Naive B cell (primary cell): ENCODE results near the gene PIBF1. TPM values are rescaled to one million over a fixed set of nuclear protein-coding genes. Genes with fewer than 3 reads are reported as not detected.
A peak's percentile ranks its signal among the peaks of the same experiment; 100 is the strongest.
"Not testable (repeated sequence)": the region's sequence is repeated elsewhere in the genome, so short reads cannot be mapped to it uniquely, and the experiment has no call there.

Source experiments
- ATAC-seq, 2 donors: fragments of 150-1000 bp; cut with Tn5 transposase; 2 replicates each; pipeline ENCODE4 v1.10.0; 2021; ENCODE audit warnings: low read depth in 2 of 2, mild to moderate bottlenecking in 2 of 2, moderate library complexity in 2 of 2
- DNase-seq: peaks from one replicate; pipeline ENCODE4 v3.0.0; 2022
- H3K27ac Mint-ChIP-seq, 6 donors: one replicate each; pipeline ENCODE4 v1.8.0; 2020 to 2022; ENCODE audit warnings: mild to moderate bottlenecking in 6 of 6, mixed read lengths in 6 of 6, moderate library complexity in 5 of 6, inconsistent platforms in 2 of 6
- H3K27me3 Mint-ChIP-seq, 3 donors: one replicate each; pipeline ENCODE4 v1.8.0; 2021 to 2022; ENCODE audit warnings: mixed read lengths in 3 of 3, mild to moderate bottlenecking in 1 of 3
- H3K36me3 Mint-ChIP-seq, 2 donors: one replicate each; pipeline ENCODE4 v1.8.0; 2020 to 2022; ENCODE audit warnings: mixed read lengths in 2 of 2, inconsistent platforms in 1 of 2, mild to moderate bottlenecking in 1 of 2
- H3K4me1 Mint-ChIP-seq, 3 donors: one replicate each; pipeline ENCODE4 v1.8.0; 2020 to 2022; ENCODE audit warnings: mixed read lengths in 3 of 3, inconsistent platforms in 1 of 3, mild to moderate bottlenecking in 1 of 3, moderate library complexity in 1 of 3
- H3K4me3 Mint-ChIP-seq, 8 donors: one replicate each; pipeline ENCODE4 v1.8.0; 2020 to 2022; ENCODE audit warnings: mild to moderate bottlenecking in 8 of 8, mixed read lengths in 8 of 8, moderate library complexity in 8 of 8, inconsistent platforms in 2 of 8
- H3K9me3 Mint-ChIP-seq, 7 donors: one replicate each; pipeline ENCODE4 v1.8.0; 2020 to 2022; ENCODE audit warnings: mixed read lengths in 7 of 7, mild to moderate bottlenecking in 5 of 7, inconsistent platforms in 2 of 7, moderate library complexity in 1 of 7
- polyA plus RNA-seq, 6 donors: library from polyadenylated mRNA; unstranded; fragments of 300-500 nt; fragmentation: Illumina TruSeq; gene quantifications; one replicate each; pipeline ENCODE4 v1.2.3, GENCODE V29; 2021; ENCODE audit warnings: low read depth in 6 of 6

Gene PIBF1
- 10 to 100 TPM in 5 of 6 donors, 1 to 10 TPM in 1; 7.8 to 28.9 (median 25.5) TPM for polyA plus RNA-seq

- Mint-ChIP-seq H3K27me3 (no peaks in the 10 kb centered on the region), H3K36me3 (peaks cover 0 to 21% of the 10 kb centered on the region in 2 donors), H3K4me3 (peak within 1 kb of the TSS; percentile 95 to 100 (median 100)), H3K4me1 (peaks cover 32 to 58% (median 54%) of the 10 kb centered on the region in 3 donors), H3K27ac (peak within 1 kb of the TSS; percentile 95 to 100 (median 99)), H3K9me3 (peaks cover 0 to 3% (median 0%) of the 10 kb centered on the region in 7 donors)
- DNase-seq (peak; percentile 96), ATAC-seq (peak; percentile 95 to 96)
Measured at GRCh38 chr13:72781451-72782439, at the start of gene PIBF1, which contains the start of gene DIS3. PIBF1 (plus strand) TSS chr13:72782133; CDS start chr13:72783470, 1,337 bp downstream. DIS3 (minus strand) TSS chr13:72781900; CDS start chr13:72781832, 68 bp downstream.

GRCh38 chr13:72737033-72737432 lies 44.9 kb upstream of the PIBF1 start:
- Mint-ChIP-seq H3K36me3 (peaks cover 8 to 20% of the 10 kb centered on the region in 2 donors), H3K9me3 (no peaks in the 10 kb centered on the region), H3K4me3 (no peak overlapping the region), H3K27me3 (no peaks in the 10 kb centered on the region), H3K4me1 (peaks cover 0 to 6% (median 4%) of the 10 kb centered on the region in 3 donors), H3K27ac (no peak overlapping the region)
- ATAC-seq (no peak), DNase-seq (no peak)

- Mint-ChIP-seq H3K9me3 (no peaks in the 10 kb centered on the region), H3K4me3 (no peak overlapping the region), H3K36me3 (peaks cover 8 to 15% of the 10 kb centered on the region in 2 donors), H3K27me3 (no peaks in the 10 kb centered on the region), H3K27ac (peak overlapping the region in 1 of 6 donors; percentile 11), H3K4me1 (peaks cover 1 to 6% (median 4%) of the 10 kb centered on the region in 3 donors)
- DNase-seq (no peak), ATAC-seq (no peak)
Measured at GRCh38 chr13:72740015-72740414, 41.9 kb upstream of the PIBF1 start.

- Mint-ChIP-seq H3K27me3 (no peaks in the 10 kb centered on the region), H3K9me3 (no peaks in the 10 kb centered on the region), H3K36me3 (peaks cover 16 to 20% of the 10 kb centered on the region in 2 donors), H3K27ac (peak overlapping the region in 2 of 6 donors; percentile 9 to 73), H3K4me3 (no peak overlapping the region), H3K4me1 (peaks cover 1 to 9% (median 6%) of the 10 kb centered on the region in 3 donors)
- DNase-seq = no peak
- no peak for ATAC-seq
Measured at GRCh38 chr13:72745260-72745659, 36.7 kb upstream of the PIBF1 start.

GRCh38 chr13:72751220-72751619 lies 30.7 kb upstream of the PIBF1 start:
- no peak for ATAC-seq
- Mint-ChIP-seq H3K4me3 (no peak overlapping the region), H3K4me1 (peaks cover 2 to 13% (median 4%) of the 10 kb centered on the region in 3 donors), H3K36me3 (peaks cover 36 to 41% of the 10 kb centered on the region in 2 donors), H3K9me3 (peaks cover 0 to 5% (median 0%) of the 10 kb centered on the region in 7 donors), H3K27me3 (no peaks in the 10 kb centered on the region), H3K27ac (peak overlapping the region in 1 of 6 donors; percentile 10)
- DNase-seq = no peak

DNA sequence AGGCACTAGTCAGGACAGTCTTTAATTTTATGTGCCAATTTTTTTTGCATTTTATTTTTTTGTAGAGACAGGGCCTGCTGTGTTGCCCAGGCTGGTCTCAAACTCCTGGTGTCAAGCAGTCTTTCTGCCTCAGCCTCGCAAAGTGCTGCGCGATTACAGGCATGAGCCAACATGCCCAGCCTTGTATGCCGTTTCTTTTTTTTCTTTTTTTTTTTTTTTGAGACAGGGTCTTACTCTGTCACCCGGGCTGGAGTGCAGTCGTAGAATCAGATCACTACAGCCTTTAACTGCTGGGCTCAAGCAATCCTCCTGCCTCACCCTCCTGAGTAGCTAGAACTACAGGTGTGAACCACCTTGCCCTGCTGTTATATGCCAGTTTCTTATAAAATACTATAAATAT lies 27.8 kb upstream of the PIBF1 start:
- Mint-ChIP-seq H3K4me3 (no peak overlapping the region), H3K36me3 (peaks cover 31 to 35% of the 10 kb centered on the region in 2 donors), H3K27me3 (no peaks in the 10 kb centered on the region), H3K4me1 (peaks cover 2 to 13% (median 4%) of the 10 kb centered on the region in 3 donors), H3K9me3 (peaks cover 0 to 5% (median 0%) of the 10 kb centered on the region in 7 donors), H3K27ac (peak overlapping the region in 1 of 6 donors; percentile 50)
- DNase-seq (no peak), ATAC-seq (no peak)

- DNase-seq (no peak), ATAC-seq (no peak)
- H3K27ac Mint-ChIP-seq = no peak overlapping the region
- peaks cover 6 to 17% of the 10 kb centered on the region in 2 donors for H3K36me3 Mint-ChIP-seq
- no peak overlapping the region for H3K4me3 Mint-ChIP-seq
- H3K27me3 Mint-ChIP-seq = no peaks in the 10 kb centered on the region
- no peaks in the 10 kb centered on the region for H3K9me3 Mint-ChIP-seq
- H3K4me1 Mint-ChIP-seq = peaks cover 0 to 4% (median 0%) of the 10 kb centered on the region in 3 donors
Measured at GRCh38 chr13:72757792-72758535, 24.0 kb upstream of the PIBF1 start.

DNA sequence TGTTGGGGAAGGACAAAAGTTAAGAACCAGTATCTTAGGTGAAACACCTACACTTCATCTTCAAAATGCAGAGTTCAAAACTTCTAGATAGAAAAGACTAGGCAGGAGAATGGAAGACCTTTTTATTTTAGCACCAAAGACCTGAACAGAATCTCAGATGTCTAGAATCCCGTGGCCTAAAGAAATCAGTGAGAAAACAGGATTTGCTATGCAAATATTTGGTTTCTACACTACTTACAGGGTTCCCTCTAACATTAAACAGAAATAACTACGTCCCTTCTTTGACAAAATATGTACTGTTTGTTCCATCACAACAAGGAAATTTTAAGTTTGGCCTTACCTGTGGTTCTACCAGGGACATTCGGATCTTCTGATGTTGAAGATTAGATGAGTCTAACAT lies 21.7 kb upstream of the PIBF1 start:
- Mint-ChIP-seq H3K4me3 (no peak overlapping the region), H3K27ac (peak overlapping the region in 1 of 6 donors; percentile 28), H3K4me1 (peaks cover 0 to 4% (median 0%) of the 10 kb centered on the region in 3 donors), H3K36me3 (peaks cover 12% of the 10 kb centered on the region in 2 donors), H3K27me3 (no peaks in the 10 kb centered on the region), H3K9me3 (no peaks in the 10 kb centered on the region)
- DNase-seq (no peak), ATAC-seq (no peak)

DNA sequence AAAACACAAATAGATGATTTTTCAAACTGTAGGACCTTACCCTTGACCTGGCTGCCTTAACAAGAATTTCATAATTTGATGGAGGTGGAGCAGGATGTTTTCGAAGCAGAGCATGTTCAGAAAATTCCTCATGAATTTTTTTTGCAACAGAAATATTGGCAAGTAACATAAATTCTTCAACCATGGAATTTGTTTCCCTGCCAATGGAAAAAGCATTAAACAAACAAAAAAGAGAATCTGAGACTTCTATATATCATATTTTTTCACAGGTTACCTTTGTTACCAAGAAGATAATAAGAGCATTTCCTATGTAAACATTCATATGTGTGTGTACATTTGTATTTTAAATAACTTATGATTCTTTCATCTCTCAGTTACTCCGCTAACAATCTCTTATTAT lies 18.5 kb upstream of the PIBF1 start:
- Mint-ChIP-seq H3K27ac (no peak overlapping the region), H3K4me3 (no peak overlapping the region), H3K9me3 (no peaks in the 10 kb centered on the region)

DNA sequence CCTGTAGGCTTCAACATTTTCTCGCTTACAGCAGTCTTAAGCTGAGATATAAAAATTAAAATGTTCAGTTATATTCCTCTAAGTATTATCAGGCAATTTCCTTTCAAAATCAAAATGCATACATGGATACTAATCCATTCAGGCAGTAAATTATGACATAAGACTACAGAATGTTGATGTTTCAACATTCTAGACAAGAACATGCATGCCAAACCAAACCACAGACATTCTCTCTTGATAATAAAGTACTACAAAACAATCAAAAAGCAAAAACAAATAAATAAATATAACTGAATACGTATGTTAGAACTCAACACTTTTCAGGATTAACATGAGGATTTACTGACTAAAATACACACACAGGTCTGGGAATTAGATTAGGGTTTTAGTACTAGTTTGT lies 7.9 kb upstream of the PIBF1 start:
- no peak for ATAC-seq
- no peaks in the 10 kb centered on the region for H3K9me3 Mint-ChIP-seq
- H3K36me3 Mint-ChIP-seq = peaks cover 8 to 25% of the 10 kb centered on the region in 2 donors

More for the DNA sequence above, 18.5 kb upstream of the PIBF1 start:
- no peak for DNase-seq
- Mint-ChIP-seq H3K27me3 (no peaks in the 10 kb centered on the region), H3K4me1 (no peaks in the 10 kb centered on the region), H3K36me3 (peaks cover 13 to 26% of the 10 kb centered on the region in 2 donors)
- no peak for ATAC-seq

DNA sequence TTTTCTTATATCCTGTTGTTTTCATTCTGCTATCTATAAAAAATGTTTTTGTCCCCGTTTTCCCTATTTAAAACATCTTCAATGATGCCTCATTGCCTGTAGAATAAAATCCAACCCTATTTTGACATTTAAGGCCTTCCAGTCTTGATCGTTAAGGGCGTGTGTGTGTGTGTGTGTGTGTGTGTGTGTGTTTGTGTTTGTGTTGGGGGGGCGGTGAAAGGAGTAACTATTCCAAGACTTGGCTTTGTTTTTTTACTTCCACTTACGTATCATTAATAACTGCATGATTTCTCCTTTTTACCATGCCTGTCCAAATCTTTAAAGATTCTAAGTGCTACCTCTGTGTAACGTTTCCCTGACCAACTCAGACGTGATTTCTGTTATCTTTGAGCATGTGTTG lies 784 bp downstream of the PIBF1 start:
- ATAC-seq (no peak), DNase-seq (no peak)
- Mint-ChIP-seq H3K4me1 (peaks cover 32 to 57% (median 54%) of the 10 kb centered on the region in 3 donors), H3K27me3 (no peaks in the 10 kb centered on the region), H3K9me3 (peaks cover 0 to 3% (median 0%) of the 10 kb centered on the region in 7 donors), H3K36me3 (peaks cover 0 to 20% of the 10 kb centered on the region in 2 donors), H3K27ac (peak overlapping the region; percentile 95 to 100 (median 99)), H3K4me3 (peak overlapping the region; percentile 95 to 100 (median 100))

More for the DNA sequence above, 7.9 kb upstream of the PIBF1 start:
- no peak overlapping the region for H3K27ac Mint-ChIP-seq
- H3K4me1 Mint-ChIP-seq = peaks cover 0 to 7% (median 5%) of the 10 kb centered on the region in 3 donors
- H3K27me3 Mint-ChIP-seq = no peaks in the 10 kb centered on the region
- DNase-seq = no peak
- H3K4me3 Mint-ChIP-seq = no peak overlapping the region

DNA sequence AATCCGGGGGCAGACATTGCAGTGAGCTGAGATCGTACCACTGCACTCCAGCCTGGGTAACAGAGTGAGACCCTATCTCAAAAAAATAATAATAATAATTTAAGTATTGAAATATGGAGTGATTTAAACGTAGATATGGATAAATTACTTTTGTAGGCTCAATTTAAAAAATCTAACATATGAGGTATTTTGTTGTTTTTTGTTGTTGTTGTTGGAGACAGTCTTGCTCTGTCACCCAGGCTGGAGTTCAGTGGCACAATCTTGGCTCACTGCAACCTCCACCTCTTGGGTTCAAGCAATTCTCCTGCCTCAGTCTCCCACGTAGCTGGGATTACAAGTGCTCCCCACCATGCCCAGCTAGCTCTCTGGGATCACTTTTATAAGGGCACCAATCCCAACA lies 2.7 kb downstream of the PIBF1 start:
- peak overlapping the region in 1 of 8 donors; percentile 1 for H3K4me3 Mint-ChIP-seq
- not testable (repeated sequence) for H3K9me3 Mint-ChIP-seq, H3K27ac Mint-ChIP-seq, ATAC-seq, DNase-seq, H3K27me3 Mint-ChIP-seq
- H3K4me1 Mint-ChIP-seq = peaks cover 31 to 48% (median 44%) of the 10 kb centered on the region in 3 donors
- H3K36me3 Mint-ChIP-seq = peaks cover 0 to 15% of the 10 kb centered on the region in 2 donors

- H3K36me3 Mint-ChIP-seq = peaks cover 13 to 16% of the 10 kb centered on the region in 2 donors
- H3K4me1 Mint-ChIP-seq = peaks cover 14 to 19% (median 19%) of the 10 kb centered on the region in 3 donors
- H3K9me3 Mint-ChIP-seq = peaks cover 0 to 4% (median 0%) of the 10 kb centered on the region in 7 donors
Measured at GRCh38 chr13:72788831-72789230, 6.9 kb downstream of the PIBF1 start.

More at GRCh38 chr13:72788831-72789230, 6.9 kb downstream of the PIBF1 start:
- ATAC-seq (no peak), DNase-seq (no peak)
- no peaks in the 10 kb centered on the region for H3K27me3 Mint-ChIP-seq
- peak overlapping the region in 2 of 6 donors; percentile 40 to 49 for H3K27ac Mint-ChIP-seq
- no peak overlapping the region for H3K4me3 Mint-ChIP-seq
